GM12874 (cell line): ENCODE data around the gene SIVA1.

Experiments
- CTCF ChIP-seq: IDR thresholded peaks from 2 replicates; pipeline ENCODE4 v1.5.1; 2011; ENCODE audit warnings: low read depth, mild to moderate bottlenecking, control low read depth, low read length, moderate library complexity; ENCODE audit not compliant: insufficient read depth

The SIVA1 gene

GRCh38 chr14:104708606-104709268 lies 44.2 kb upstream of the SIVA1 start:
- TF ChIP-seq CTCF = peak; percentile 99

GRCh38 chr14:104709387-104710039 lies 43.4 kb upstream of the SIVA1 start:
- TF ChIP-seq CTCF = no peak

GRCh38 chr14:104710071-104710735 lies 42.7 kb upstream of the SIVA1 start:
- no peak for TF ChIP-seq CTCF

- no peak for TF ChIP-seq CTCF
Observed at GRCh38 chr14:104712881-104713734, 39.8 kb upstream of the SIVA1 start.

- TF ChIP-seq CTCF = no peak
Observed at GRCh38 chr14:104714066-104714465, 38.9 kb upstream of the SIVA1 start.

- TF ChIP-seq CTCF = no peak
Observed at GRCh38 chr14:104714681-104715080, 38.3 kb upstream of the SIVA1 start.

- no peak for TF ChIP-seq CTCF
Observed at GRCh38 chr14:104715416-104715815, 37.5 kb upstream of the SIVA1 start.
